WERI-Rb-1 (cell line): ENCODE data around the gene NKX6-2.

Source experiments
- DNase-seq: peaks from one replicate; pipeline ENCODE4 v3.0.0-alpha.2; 2020
- H3K27ac ChIP-seq: fragments of 250-450 bp; sonication (Bioruptor Pico); 2 replicates; pipeline ENCODE4 v1.5.1; 2020; ENCODE audit warnings: mild to moderate bottlenecking, moderate library complexity
- H3K27me3 ChIP-seq: fragments of 250-450 bp; sonication (Bioruptor Pico); 2 replicates; pipeline ENCODE4 v1.5.1; 2021; ENCODE audit warnings: mild to moderate bottlenecking, low read depth, moderate library complexity; ENCODE audit not compliant: insufficient read depth, severe bottlenecking
- H3K36me3 ChIP-seq: fragments of 250-450 bp; sonication (Bioruptor Pico); 2 replicates; pipeline ENCODE4 v1.5.1; 2020; ENCODE audit warnings: mild to moderate bottlenecking, moderate library complexity
- H3K4me3 ChIP-seq: 2 replicates; pipeline ENCODE4 v1.5.1; 2011; ENCODE audit warnings: low read depth, mild to moderate bottlenecking, control low read depth, low read length
- H3K9me3 ChIP-seq: fragments of 250-450 bp; sonication (Bioruptor Pico); 2 replicates; pipeline ENCODE4 v1.5.1; 2021; ENCODE audit warnings: mild to moderate bottlenecking, moderate library complexity; ENCODE audit not compliant: severe bottlenecking
- CTCF ChIP-seq: IDR thresholded peaks from 2 replicates; pipeline ENCODE4 v1.5.1; 2011; ENCODE audit warnings: low read depth, mild to moderate bottlenecking, control low read depth, inconsistent platforms, low read length

The NKX6-2 gene

GRCh38 chr10:132813560-132814468, 27.9 kb upstream of the NKX6-2 start:
- Histone ChIP-seq H3K36me3 (no peaks in the 10 kb centered on the region), H3K27me3 (no peaks in the 10 kb centered on the region), H3K27ac (no peak overlapping the region), H3K4me3 (no peak overlapping the region), H3K9me3 (no peaks in the 10 kb centered on the region)
- TF ChIP-seq CTCF = no peak
- DNase-seq = no peak

GRCh38 chr10:132813001-132813401, 27.1 kb upstream of the NKX6-2 start:
- no peak for TF ChIP-seq CTCF
- H3K27ac ChIP-seq = no peak overlapping the region
- DNase-seq = no peak
- H3K4me3 ChIP-seq = no peak overlapping the region
- no peaks in the 10 kb centered on the region for H3K9me3 ChIP-seq
- no peaks in the 10 kb centered on the region for H3K27me3 ChIP-seq
- no peaks in the 10 kb centered on the region for H3K36me3 ChIP-seq

- no peaks in the 10 kb centered on the region for H3K36me3 ChIP-seq
- no peak overlapping the region for H3K4me3 ChIP-seq
- TF ChIP-seq CTCF = no peak
- H3K27ac ChIP-seq = no peak overlapping the region
- no peaks in the 10 kb centered on the region for H3K27me3 ChIP-seq
- no peak for DNase-seq
- no peaks in the 10 kb centered on the region for H3K9me3 ChIP-seq
Measured at GRCh38 chr10:132812520-132812919, 26.6 kb upstream of the NKX6-2 start.

GRCh38 chr10:132811891-132812481, 26.0 kb upstream of the NKX6-2 start:
- no peak for TF ChIP-seq CTCF
- no peaks in the 10 kb centered on the region for H3K27me3 ChIP-seq
- H3K9me3 ChIP-seq = no peaks in the 10 kb centered on the region
- no peak overlapping the region for H3K4me3 ChIP-seq
- no peaks in the 10 kb centered on the region for H3K36me3 ChIP-seq
- H3K27ac ChIP-seq = no peak overlapping the region
- no peak for DNase-seq

- Histone ChIP-seq H3K9me3 (no peaks in the 10 kb centered on the region), H3K27me3 (no peaks in the 10 kb centered on the region), H3K36me3 (no peaks in the 10 kb centered on the region), H3K4me3 (no peak overlapping the region), H3K27ac (no peak overlapping the region)
- no peak for TF ChIP-seq CTCF
- no peak for DNase-seq
Measured at GRCh38 chr10:132810807-132811700, 25.1 kb upstream of the NKX6-2 start.
